SK-N-SH treated with all-trans-retinoic acid at 6 μM for 48 hours (cell line): ENCODE data around the gene ESCO1.

Source experiments
- ARNTL ChIP-seq: fragments of 450-650 bp; formaldehyde crosslinking; IDR thresholded peaks from 2 replicates; pipeline ENCODE4 v1.5.0; 2020; ENCODE audit warnings: low read depth, mild to moderate bottlenecking, moderate library complexity, borderline replicate concordance
- ESRRG ChIP-seq: fragments of 250-450 bp; sonication (Bioruptor Pico); IDR thresholded peaks from 2 replicates; pipeline ENCODE4 v1.6.1; 2021; ENCODE audit warnings: mild to moderate bottlenecking
- GLIS3 ChIP-seq: fragments of 250-450 bp; sonication (Bioruptor Pico); IDR thresholded peaks from 2 replicates; pipeline ENCODE4 v1.5.0; 2020; ENCODE audit warnings: mild to moderate bottlenecking, moderate library complexity
- OSR1 ChIP-seq: fragments of 250-450 bp; sonication (Bioruptor Pico); IDR thresholded peaks from 2 replicates; pipeline ENCODE4 v1.8.0; 2022; ENCODE audit warnings: moderate library complexity, mild to moderate bottlenecking, inconsistent platforms
- PATZ1 ChIP-seq: fragments of 250-450 bp; sonication (Bioruptor Pico); IDR thresholded peaks from 2 replicates; pipeline ENCODE4 v1.8.0; 2020; ENCODE audit warnings: mild to moderate bottlenecking, moderate library complexity, borderline replicate concordance
- PPARA ChIP-seq: fragments of 250-450 bp; sonication (Bioruptor Pico); IDR thresholded peaks from 2 replicates; pipeline ENCODE4 v1.5.0; 2020; ENCODE audit warnings: mild to moderate bottlenecking, borderline replicate concordance
- RARB ChIP-seq: fragments of 250-450 bp; sonication (Bioruptor Pico); IDR thresholded peaks from 2 replicates; pipeline ENCODE4 v1.8.0; 2021; ENCODE audit warnings: mild to moderate bottlenecking, moderate library complexity
- SNAI2 ChIP-seq: fragments of 250-450 bp; sonication (Bioruptor Pico); IDR thresholded peaks from 2 replicates; pipeline ENCODE4 v1.5.0; 2020; ENCODE audit warnings: mild to moderate bottlenecking, moderate library complexity
- ZC3H10 ChIP-seq: fragments of 250-450 bp; sonication (Bioruptor Pico); IDR thresholded peaks from 2 replicates; pipeline ENCODE4 v1.5.1; 2021; ENCODE audit warnings: mild to moderate bottlenecking, moderate library complexity
- ZFP3 ChIP-seq: fragments of 250-450 bp; sonication (Bioruptor Pico); IDR thresholded peaks from 2 replicates; pipeline ENCODE4 v1.5.0; 2020; ENCODE audit warnings: mild to moderate bottlenecking, moderate library complexity
- TF ChIP-seq, protein P1 (sequence below): fragments of 250-450 bp; sonication (Bioruptor Pico); IDR thresholded peaks from 2 replicates; pipeline ENCODE4 v1.8.0; 2021; ENCODE audit warnings: low read depth, mild to moderate bottlenecking, moderate library complexity, borderline replicate concordance

- TF ChIP-seq SNAI2 (CRISPR knock-in tag) (no peak), ESRRG (CRISPR knock-in tag) (no peak; the same call in 1 of the 2 replicates), PATZ1 (no peak), ARNTL (CRISPR knock-in tag) (no peak), RARB (CRISPR knock-in tag) (no peak), ZC3H10 (no peak), GLIS3 (CRISPR knock-in tag) (no peak), ZFP3 (CRISPR knock-in tag) (no peak), OSR1 (no peak), PPARA (CRISPR knock-in tag) (no peak)
- TF ChIP-seq, protein P1, sequence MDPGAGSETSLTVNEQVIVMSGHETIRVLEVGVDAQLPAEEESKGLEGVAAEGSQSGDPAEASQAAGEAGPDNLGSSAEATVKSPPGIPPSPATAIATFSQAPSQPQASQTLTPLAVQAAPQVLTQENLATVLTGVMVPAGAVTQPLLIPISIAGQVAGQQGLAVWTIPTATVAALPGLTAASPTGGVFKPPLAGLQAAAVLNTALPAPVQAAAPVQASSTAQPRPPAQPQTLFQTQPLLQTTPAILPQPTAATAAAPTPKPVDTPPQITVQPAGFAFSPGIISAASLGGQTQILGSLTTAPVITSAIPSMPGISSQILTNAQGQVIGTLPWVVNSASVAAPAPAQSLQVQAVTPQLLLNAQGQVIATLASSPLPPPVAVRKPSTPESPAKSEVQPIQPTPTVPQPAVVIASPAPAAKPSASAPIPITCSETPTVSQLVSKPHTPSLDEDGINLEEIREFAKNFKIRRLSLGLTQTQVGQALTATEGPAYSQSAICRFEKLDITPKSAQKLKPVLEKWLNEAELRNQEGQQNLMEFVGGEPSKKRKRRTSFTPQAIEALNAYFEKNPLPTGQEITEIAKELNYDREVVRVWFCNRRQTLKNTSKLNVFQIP = no peak
Measured at GRCh38 chr18:21599585-21600525, 649 bp downstream of the ESCO1 start.
